NCI-H2171 (cell line): ENCODE results near the gene MX2.
"Not testable (repeated sequence)": the region's sequence is repeated elsewhere in the genome, so short reads cannot be mapped to it uniquely, and the experiment has no call there.

Experiments
- DNase-seq: peaks from one replicate; lab custom pipeline; 2025; lab: John Stamatoyannopoulos, UW

The MX2 gene

GRCh38 chr21:41337515-41337914 is 24.3 kb upstream of the MX2 start:
- DNase-seq = no peak

- no peak for DNase-seq
These were observed 23.4 kb upstream of the MX2 start for GRCh38 chr21:41338455-41338854.

- no peak for DNase-seq
These were observed 19.8 kb upstream of the MX2 start for GRCh38 chr21:41342035-41342434.

GRCh38 chr21:41344146-41344545 is 17.7 kb upstream of the MX2 start:
- no peak for DNase-seq

- no peak for DNase-seq
These were observed 16.5 kb upstream of the MX2 start for GRCh38 chr21:41345356-41345755.

- DNase-seq = no peak
These were observed 15.7 kb upstream of the MX2 start for GRCh38 chr21:41345934-41346685.

- no peak for DNase-seq
These were observed 15.1 kb upstream of the MX2 start for GRCh38 chr21:41346758-41347157.

GRCh38 chr21:41348434-41348833 is 13.4 kb upstream of the MX2 start:
- DNase-seq = no peak

- no peak for DNase-seq
These were observed 12.7 kb upstream of the MX2 start for GRCh38 chr21:41349126-41349525.

GRCh38 chr21:41349619-41350390 is 12.0 kb upstream of the MX2 start:
- DNase-seq = no peak

- DNase-seq = no peak
These were observed 11.2 kb upstream of the MX2 start for GRCh38 chr21:41350436-41351155.

GRCh38 chr21:41357546-41357945 is 4.3 kb upstream of the MX2 start:
- DNase-seq = no peak

- no peak for DNase-seq
These were observed 3.3 kb upstream of the MX2 start for GRCh38 chr21:41358193-41359166.

GRCh38 chr21:41359286-41359685 is 2.5 kb upstream of the MX2 start:
- no peak for DNase-seq

GRCh38 chr21:41359754-41360071 is 2.1 kb upstream of the MX2 start:
- DNase-seq = not testable (repeated sequence)

- no peak for DNase-seq
These were observed 1.6 kb upstream of the MX2 start for GRCh38 chr21:41360072-41360821.

GRCh38 chr21:41361053-41361785 is 608 bp upstream of the MX2 start:
- DNase-seq = no peak

GRCh38 chr21:41362605-41363369 is 960 bp downstream of the MX2 start:
- DNase-seq = no peak
